Measurements from ENCODE around the gene TATDN3.
A peak's percentile ranks its signal among the peaks of the same experiment; 100 is the strongest.
"Not testable (repeated sequence)": the region's sequence is repeated elsewhere in the genome, so short reads cannot be mapped to it uniquely, and the experiment has no call there.

The TATDN3 gene

GRCh38 chr1:212791676-212792395 is at the start of gene TATDN3, which contains the start of gene NSL1:
TSS of gene TATDN3 (plus strand) at chr1:212791894. CDS start at chr1:212791922, 28 bp downstream.
TSS of gene NSL1 (minus strand) at chr1:212791777. CDS start at chr1:212791763, 14 bp downstream.
- peak; percentile 58 for DNase-seq

GRCh38 chr1:212743901-212744475 is 47.7 kb upstream of the TATDN3 start:
- no peak for DNase-seq

GRCh38 chr1:212745303-212745702 is 46.4 kb upstream of the TATDN3 start:
- DNase-seq: no peak

GRCh38 chr1:212746546-212746945 is 45.1 kb upstream of the TATDN3 start:
- no peak for DNase-seq

- no peak for DNase-seq
Observed at GRCh38 chr1:212749821-212750535, 41.7 kb upstream of the TATDN3 start.

- DNase-seq: no peak
Observed at GRCh38 chr1:212752252-212752933, 39.3 kb upstream of the TATDN3 start.

GRCh38 chr1:212752934-212753497 is 38.7 kb upstream of the TATDN3 start:
- DNase-seq: no peak

GRCh38 chr1:212753749-212754148 is 37.9 kb upstream of the TATDN3 start:
- DNase-seq: no peak

GRCh38 chr1:212754193-212754592 is 37.5 kb upstream of the TATDN3 start:
- no peak for DNase-seq

GRCh38 chr1:212754680-212755079 is 37.0 kb upstream of the TATDN3 start:
- DNase-seq: no peak

- no peak for DNase-seq
Observed at GRCh38 chr1:212759683-212760082, 32.0 kb upstream of the TATDN3 start.

- DNase-seq: no peak
Observed at GRCh38 chr1:212760126-212760823, 31.4 kb upstream of the TATDN3 start.

GRCh38 chr1:212762234-212762633 is 29.5 kb upstream of the TATDN3 start:
- DNase-seq: no peak

GRCh38 chr1:212762839-212763238 is 28.9 kb upstream of the TATDN3 start:
- no peak for DNase-seq

- DNase-seq: not testable (repeated sequence)
Observed at GRCh38 chr1:212764718-212765281, 26.9 kb upstream of the TATDN3 start.

- not testable (repeated sequence) for DNase-seq
Observed at GRCh38 chr1:212766825-212767224, 24.9 kb upstream of the TATDN3 start.

GRCh38 chr1:212769459-212770167 is 22.1 kb upstream of the TATDN3 start:
- DNase-seq: no peak

- no peak for DNase-seq
Observed at GRCh38 chr1:212771341-212771740, 20.4 kb upstream of the TATDN3 start.

- DNase-seq: no peak
Observed at GRCh38 chr1:212773011-212773410, 18.7 kb upstream of the TATDN3 start.

- DNase-seq: no peak
Observed at GRCh38 chr1:212774584-212774983, 17.1 kb upstream of the TATDN3 start.

- DNase-seq: no peak
Observed at GRCh38 chr1:212775241-212775640, 16.5 kb upstream of the TATDN3 start.
